ENCODE measurements around the gene CENPX. TPM values are rescaled to one million over a fixed set of nuclear protein-coding genes. Genes with fewer than 3 reads are reported as not detected.
"Not testable (repeated sequence)": the region's sequence is repeated elsewhere in the genome, so short reads cannot be mapped to it uniquely, and the experiment has no call there.

The CENPX gene
- total RNA-seq, 1 donor from 2014 or later, result 61.3 TPM

DNA sequence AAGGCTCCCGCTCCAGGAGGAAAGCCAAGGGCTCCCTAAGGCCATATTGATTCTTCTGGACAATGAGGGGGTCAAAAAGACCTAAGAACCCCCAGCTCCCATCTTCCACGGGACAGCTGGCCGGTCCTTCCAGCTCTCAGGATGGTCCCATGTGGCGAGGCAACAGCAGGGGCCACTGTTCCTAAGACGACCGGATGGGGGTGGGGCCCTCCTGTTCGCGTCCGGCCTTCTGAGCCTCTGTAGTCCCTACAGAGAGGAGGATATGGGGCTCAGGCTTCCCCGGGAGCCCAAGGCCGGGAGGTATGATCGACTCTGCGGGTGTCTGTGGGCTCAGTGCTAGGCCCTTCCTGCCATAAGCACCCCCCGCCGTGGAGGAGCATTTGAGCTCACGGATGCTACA lies 20.8 kb upstream of the CENPX start:
- Histone ChIP-seq H3K4me3 (ENCODE audit: low read depth, low read length) (no peak overlapping the region), H3K27me3 (ENCODE audit: control insufficient read depth, insufficient read depth, low read length) (no peaks in the 10 kb centered on the region), H3K36me3 (ENCODE audit: control insufficient read depth, insufficient read depth, low read length) (peaks cover 1% of the 10 kb centered on the region)
- no peak for DNase-seq (ENCODE audit: low read depth)
- TF ChIP-seq, protein P1, sequence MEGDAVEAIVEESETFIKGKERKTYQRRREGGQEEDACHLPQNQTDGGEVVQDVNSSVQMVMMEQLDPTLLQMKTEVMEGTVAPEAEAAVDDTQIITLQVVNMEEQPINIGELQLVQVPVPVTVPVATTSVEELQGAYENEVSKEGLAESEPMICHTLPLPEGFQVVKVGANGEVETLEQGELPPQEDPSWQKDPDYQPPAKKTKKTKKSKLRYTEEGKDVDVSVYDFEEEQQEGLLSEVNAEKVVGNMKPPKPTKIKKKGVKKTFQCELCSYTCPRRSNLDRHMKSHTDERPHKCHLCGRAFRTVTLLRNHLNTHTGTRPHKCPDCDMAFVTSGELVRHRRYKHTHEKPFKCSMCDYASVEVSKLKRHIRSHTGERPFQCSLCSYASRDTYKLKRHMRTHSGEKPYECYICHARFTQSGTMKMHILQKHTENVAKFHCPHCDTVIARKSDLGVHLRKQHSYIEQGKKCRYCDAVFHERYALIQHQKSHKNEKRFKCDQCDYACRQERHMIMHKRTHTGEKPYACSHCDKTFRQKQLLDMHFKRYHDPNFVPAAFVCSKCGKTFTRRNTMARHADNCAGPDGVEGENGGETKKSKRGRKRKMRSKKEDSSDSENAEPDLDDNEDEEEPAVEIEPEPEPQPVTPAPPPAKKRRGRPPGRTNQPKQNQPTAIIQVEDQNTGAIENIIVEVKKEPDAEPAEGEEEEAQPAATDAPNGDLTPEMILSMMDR (IDR thresholded peaks at IDR 0.05; ENCODE audit: insufficient read depth, low read length, poor library complexity, severe bottlenecking), result no peak

DNA sequence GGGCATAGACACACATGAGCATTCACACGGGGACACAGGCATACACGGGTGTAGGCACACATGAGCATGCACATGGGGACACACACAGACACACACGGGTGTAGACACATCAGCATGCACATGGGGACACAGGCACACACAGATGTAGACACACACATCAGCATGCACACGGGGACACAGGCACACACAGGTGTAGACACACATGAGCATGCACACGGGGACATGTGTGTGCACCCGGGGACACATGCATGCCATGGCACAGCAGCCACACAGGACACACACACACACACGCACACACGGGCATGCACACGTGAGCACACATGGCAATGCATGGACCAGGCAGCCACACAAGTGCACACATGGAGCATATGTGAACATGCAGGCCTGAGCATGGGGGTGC lies 20.0 kb upstream of the CENPX start:
- H3K36me3 ChIP-seq (ENCODE audit: control insufficient read depth, insufficient read depth, low read length), result no peaks in the 10 kb centered on the region
- H3K4me3 ChIP-seq (ENCODE audit: low read depth, low read length), result no peak overlapping the region
- TF ChIP-seq, protein P1 (IDR thresholded peaks at IDR 0.05; ENCODE audit: insufficient read depth, low read length, poor library complexity, severe bottlenecking), result no peak
- no peaks in the 10 kb centered on the region for H3K27me3 ChIP-seq (ENCODE audit: control insufficient read depth, insufficient read depth, low read length)
- DNase-seq (ENCODE audit: low read depth), result no peak

GRCh38 chr17:82041144-82041814 lies 18.6 kb upstream of the CENPX start:
- Histone ChIP-seq H3K27me3 (ENCODE audit: control insufficient read depth, insufficient read depth, low read length) (no peaks in the 10 kb centered on the region), H3K36me3 (ENCODE audit: control insufficient read depth, insufficient read depth, low read length) (no peaks in the 10 kb centered on the region), H3K4me3 (ENCODE audit: low read depth, low read length) (no peak overlapping the region)
- no peak for DNase-seq (ENCODE audit: low read depth)
- TF ChIP-seq, protein P1 (IDR thresholded peaks at IDR 0.05; ENCODE audit: insufficient read depth, low read length, poor library complexity, severe bottlenecking), result no peak

GRCh38 chr17:82039695-82040299 lies 17.1 kb upstream of the CENPX start:
- Histone ChIP-seq H3K4me3 (ENCODE audit: low read depth, low read length) (no peak overlapping the region), H3K27me3 (ENCODE audit: control insufficient read depth, insufficient read depth, low read length) (no peaks in the 10 kb centered on the region), H3K36me3 (ENCODE audit: control insufficient read depth, insufficient read depth, low read length) (no peaks in the 10 kb centered on the region)
- TF ChIP-seq, protein P1 (IDR thresholded peaks at IDR 0.05; ENCODE audit: insufficient read depth, low read length, poor library complexity, severe bottlenecking), result no peak
- no peak for DNase-seq (ENCODE audit: low read depth)

DNA sequence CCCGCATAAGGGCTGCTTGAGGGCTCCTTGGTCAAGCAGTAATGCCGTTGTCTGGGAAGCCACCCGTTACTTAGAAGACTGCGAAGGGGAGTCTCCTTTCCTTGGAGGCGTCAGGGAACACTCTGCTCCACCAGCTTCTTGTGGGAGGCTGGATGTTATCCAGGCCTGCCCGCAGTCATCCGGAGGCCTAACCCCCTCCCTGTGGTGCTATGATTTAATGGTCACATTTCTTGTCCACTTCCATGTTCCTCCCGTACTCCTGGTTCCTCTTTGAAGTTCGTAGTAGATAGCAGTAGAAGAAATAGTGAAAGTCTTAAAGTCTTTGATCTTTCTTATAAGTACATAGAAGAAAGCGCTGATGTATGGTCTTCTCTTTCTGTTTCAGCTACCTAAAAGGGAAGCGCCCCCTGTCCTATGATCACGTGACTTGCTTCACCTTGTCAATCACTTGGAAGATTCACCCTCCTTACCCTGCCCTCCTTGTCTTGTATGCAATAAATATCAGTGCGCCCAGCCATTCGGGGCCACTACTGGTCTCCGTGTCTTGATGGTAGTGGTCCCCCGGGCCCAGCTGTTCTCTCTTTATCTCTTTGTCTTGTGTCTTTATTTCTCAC lies 16.2 kb upstream of the CENPX start:
- not testable (repeated sequence) for H3K27me3 ChIP-seq (ENCODE audit: control insufficient read depth, insufficient read depth, low read length); H3K36me3 ChIP-seq (ENCODE audit: control insufficient read depth, insufficient read depth, low read length); DNase-seq (ENCODE audit: low read depth); H3K4me3 ChIP-seq (ENCODE audit: low read depth, low read length)

GRCh38 chr17:82037889-82038195 lies 15.2 kb upstream of the CENPX start:
- H3K36me3 ChIP-seq (ENCODE audit: control insufficient read depth, insufficient read depth, low read length), result no peaks in the 10 kb centered on the region
- no peak for DNase-seq (ENCODE audit: low read depth)
- no peaks in the 10 kb centered on the region for H3K27me3 ChIP-seq (ENCODE audit: control insufficient read depth, insufficient read depth, low read length)
- H3K4me3 ChIP-seq (ENCODE audit: low read depth, low read length), result no peak overlapping the region
- TF ChIP-seq, protein P1 (IDR thresholded peaks at IDR 0.05; ENCODE audit: insufficient read depth, low read length, poor library complexity, severe bottlenecking), result no peak
